ENCODE measurements around the gene HLA-DPA1. TPM values are rescaled to one million over a fixed set of nuclear protein-coding genes. Genes with fewer than 3 reads are reported as not detected.

HLA-DPA1 gene
- total and polyA plus RNA-seq, 7 donors = 10.7 to 52.6 (median 13.8) TPM

GRCh38 chr6:33061987-33062386 lies 11.5 kb downstream of the HLA-DPA1 start:
- ATAC-seq (no peak), DNase-seq (no peak)
- no peak overlapping the region for H3K4me3 ChIP-seq
- peaks cover 0 to 6% (median 0%) of the 10 kb centered on the region in 3 donors for H3K27me3 ChIP-seq (ENCODE audit: insufficient read depth in 3 of 3, low read length in 2 of 3)
- H3K36me3 ChIP-seq (ENCODE audit: insufficient read depth in 1 of 2, low read depth in 1 of 2) = no peaks in the 10 kb centered on the region
- WGBS, 3 donors = 82 to 89% (median 89%) methylated on average over 2 of the region's 2 CpGs
- no peak for TF ChIP-seq CTCF (IDR thresholded peaks at IDR 0.05)
- intact Hi-C loops (cut with DNase I) = no loop called here
- H3K4me1 ChIP-seq = no peaks in the 10 kb centered on the region
- no peaks in the 10 kb centered on the region for H3K9me3 ChIP-seq
- H3K27ac ChIP-seq = no peak overlapping the region

GRCh38 chr6:33057222-33058150 lies 16.0 kb downstream of the HLA-DPA1 start:
- intact Hi-C loops (cut with DNase I) = no loop called here
- peaks cover 0 to 4% (median 0%) of the 10 kb centered on the region in 3 donors for H3K27me3 ChIP-seq (ENCODE audit: insufficient read depth in 3 of 3, low read length in 2 of 3)
- H3K4me1 ChIP-seq = no peaks in the 10 kb centered on the region
- no peaks in the 10 kb centered on the region for H3K9me3 ChIP-seq
- 45 to 57% (median 46%) methylated on average over 6 of the region's 6 CpGs for WGBS, 3 donors
- TF ChIP-seq CTCF (IDR thresholded peaks at IDR 0.05) = no peak
- DNase-seq = no peak
- H3K36me3 ChIP-seq (ENCODE audit: insufficient read depth in 1 of 2, low read depth in 1 of 2) = no peaks in the 10 kb centered on the region
- no peak overlapping the region for H3K4me3 ChIP-seq
- ATAC-seq = no peak
- no peak overlapping the region for H3K27ac ChIP-seq

- 41 to 62% (median 42%) methylated on average over 4 of the region's 4 CpGs for WGBS, 3 donors
- no peak for TF ChIP-seq CTCF (IDR thresholded peaks at IDR 0.05)
- ATAC-seq = no peak
- intact Hi-C loops (cut with DNase I) = no loop called here
- no peaks in the 10 kb centered on the region for H3K4me1 ChIP-seq
- H3K4me3 ChIP-seq = no peak overlapping the region
- peaks cover 0 to 12% (median 4%) of the 10 kb centered on the region in 3 donors for H3K27me3 ChIP-seq (ENCODE audit: insufficient read depth in 3 of 3, low read length in 2 of 3)
- no peaks in the 10 kb centered on the region for H3K36me3 ChIP-seq (ENCODE audit: insufficient read depth in 1 of 2, low read depth in 1 of 2)
- H3K9me3 ChIP-seq = no peaks in the 10 kb centered on the region
- no peak overlapping the region for H3K27ac ChIP-seq
- no peak for DNase-seq
These were observed 20.2 kb downstream of the HLA-DPA1 start for GRCh38 chr6:33053230-33053629.

GRCh38 chr6:33052627-33053026 lies 20.8 kb downstream of the HLA-DPA1 start:
- no peak overlapping the region for H3K27ac ChIP-seq
- H3K36me3 ChIP-seq (ENCODE audit: insufficient read depth in 1 of 2, low read depth in 1 of 2) = no peaks in the 10 kb centered on the region
- H3K27me3 ChIP-seq (ENCODE audit: insufficient read depth in 3 of 3, low read length in 2 of 3) = peaks cover 0 to 12% (median 4%) of the 10 kb centered on the region in 3 donors
- no peak overlapping the region for H3K4me3 ChIP-seq
- intact Hi-C loops (cut with DNase I) = no loop called here
- DNase-seq (no peak), ATAC-seq (no peak)
- no peaks in the 10 kb centered on the region for H3K9me3 ChIP-seq
- TF ChIP-seq CTCF (IDR thresholded peaks at IDR 0.05) = no peak
- no peaks in the 10 kb centered on the region for H3K4me1 ChIP-seq
